ENCODE results near the gene MSRB3.
"Not testable (repeated sequence)": the region's sequence is repeated elsewhere in the genome, so short reads cannot be mapped to it uniquely, and the experiment has no call there.

MSRB3 gene

GRCh38 chr12:65278576-65279368 is at the start of gene MSRB3:
MSRB3 (plus strand) TSS chr12:65278683; CDS start chr12:65308580, 29,897 bp downstream.
- DNase-seq = no peak

- no peak for DNase-seq
These were observed 49.0 kb upstream of the MSRB3 start for GRCh38 chr12:65229441-65229840.

DNA sequence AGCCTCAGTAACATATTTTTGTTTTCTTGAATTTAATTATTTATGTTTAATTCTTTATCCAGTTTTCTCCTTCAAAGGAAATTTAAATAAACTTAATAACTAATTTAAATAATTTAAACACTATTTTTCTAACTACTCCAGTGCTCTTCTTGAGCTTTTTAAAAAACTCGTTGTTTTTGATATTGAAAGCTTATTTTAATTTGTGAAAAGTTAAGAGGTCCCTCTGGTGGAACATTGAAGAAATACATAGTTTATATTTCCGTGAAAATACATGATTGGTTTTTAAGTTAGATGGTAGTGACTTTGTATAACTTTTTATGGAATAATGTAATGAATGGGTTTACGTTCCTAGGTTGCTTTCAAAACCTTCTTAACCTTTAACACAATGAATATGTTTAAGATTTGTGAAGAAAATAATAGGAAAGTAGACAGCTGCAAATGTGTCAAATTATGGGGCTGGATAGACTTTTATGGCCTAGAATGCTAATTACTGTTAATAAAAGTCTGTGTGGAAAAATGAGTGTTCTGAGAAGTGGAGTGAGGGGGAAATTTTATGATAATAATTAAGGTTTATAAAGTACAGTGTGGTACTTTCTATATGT is 45.9 kb upstream of the MSRB3 start:
- DNase-seq = no peak

GRCh38 chr12:65237153-65237552 is 41.3 kb upstream of the MSRB3 start:
- DNase-seq = no peak

- DNase-seq = no peak
These were observed 39.9 kb upstream of the MSRB3 start for GRCh38 chr12:65238609-65239008.

- no peak for DNase-seq
These were observed 29.5 kb upstream of the MSRB3 start for GRCh38 chr12:65248656-65249633.

DNA sequence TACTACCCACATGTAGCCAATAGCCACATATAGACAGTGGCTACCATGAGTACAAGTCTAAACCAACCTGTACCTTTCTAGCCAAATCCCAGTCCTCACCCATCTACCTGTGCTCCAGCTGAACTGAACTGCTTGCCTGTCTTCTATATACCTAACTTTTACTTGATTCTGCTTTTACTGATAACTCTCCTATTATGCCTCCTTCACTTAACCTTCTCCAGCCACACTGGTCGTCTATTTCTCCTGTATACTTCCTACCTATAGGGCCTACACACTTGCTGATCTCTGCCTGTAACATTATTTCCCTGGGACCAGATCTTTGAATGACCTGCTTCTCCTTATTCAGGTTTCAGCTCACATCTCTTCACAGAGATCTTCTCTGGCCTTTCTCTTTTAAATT is 26.0 kb upstream of the MSRB3 start:
- DNase-seq = no peak

DNA sequence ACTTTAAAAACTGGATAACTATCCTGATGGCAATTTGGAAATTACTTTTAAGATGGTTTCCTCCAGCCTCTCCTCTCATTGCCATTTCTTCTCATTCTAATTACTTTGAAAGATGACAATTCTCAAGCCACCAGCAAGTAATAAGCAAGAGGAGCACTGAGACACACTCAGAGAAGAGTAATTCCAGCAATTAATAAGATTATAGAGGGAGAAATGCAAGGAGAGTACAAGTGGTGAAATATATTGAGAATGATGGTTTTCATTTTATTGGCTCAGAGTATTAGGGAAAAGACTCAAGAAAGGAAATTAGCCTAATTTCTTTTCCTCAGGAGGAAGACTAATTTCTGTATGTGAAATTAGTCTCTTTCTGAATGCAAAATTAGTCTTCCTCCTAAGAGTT is 20.5 kb upstream of the MSRB3 start:
- no peak for DNase-seq

DNA sequence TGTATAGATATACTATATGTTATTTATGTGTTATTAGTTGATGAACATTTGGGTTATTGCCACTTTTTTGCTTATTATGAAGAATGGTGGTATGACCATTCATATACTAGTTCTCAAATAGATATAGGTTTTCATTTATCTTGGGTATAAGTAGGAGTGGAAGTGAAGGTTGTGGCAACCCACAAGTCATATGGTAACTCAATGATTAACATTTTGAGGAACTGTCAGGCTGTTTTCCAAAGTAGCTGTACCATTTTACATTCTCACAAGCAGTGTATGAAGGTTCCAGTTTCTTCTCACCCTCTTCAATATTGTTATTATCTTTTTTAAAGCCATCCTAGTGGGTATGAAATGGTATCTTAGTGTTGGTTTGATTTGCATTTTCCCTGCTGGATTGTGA is 19.0 kb upstream of the MSRB3 start:
- DNase-seq = no peak

DNA sequence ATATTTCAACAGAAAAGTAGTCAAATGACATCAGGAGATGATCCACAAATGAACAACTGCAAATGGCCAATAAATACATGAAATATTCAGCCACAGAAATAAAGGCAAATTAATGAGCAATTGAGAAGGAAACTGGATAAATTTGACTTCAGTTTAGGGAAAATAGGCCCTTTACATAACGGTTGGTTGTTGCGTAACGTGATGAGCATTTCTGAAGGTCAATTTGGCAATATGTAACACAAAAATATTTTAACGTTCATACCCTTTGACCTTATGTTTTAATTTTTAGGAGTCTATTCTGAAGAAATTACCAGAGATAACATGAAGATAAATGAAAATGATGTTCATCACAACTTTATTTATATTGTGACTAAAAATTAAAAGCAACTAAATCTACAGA is 14.7 kb upstream of the MSRB3 start:
- DNase-seq = no peak

DNA sequence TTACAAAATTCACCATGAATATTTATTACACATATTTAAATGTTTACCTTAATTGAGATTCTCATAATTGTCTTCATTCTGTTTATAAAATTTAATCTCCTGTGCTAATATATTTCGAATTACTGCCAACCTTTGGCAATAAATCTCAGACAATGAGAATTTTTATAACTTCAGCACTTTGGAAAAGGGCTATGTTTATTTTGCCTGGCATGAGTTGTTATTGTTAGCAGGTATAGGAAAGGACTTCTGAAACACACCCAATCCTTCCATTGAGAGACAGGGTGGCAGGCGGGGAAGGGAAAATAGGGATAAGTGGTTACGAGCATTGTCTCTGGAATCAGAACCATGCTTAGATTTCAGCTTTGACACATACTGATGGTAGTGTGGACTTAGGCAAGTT is 12.1 kb upstream of the MSRB3 start:
- no peak for DNase-seq

DNA sequence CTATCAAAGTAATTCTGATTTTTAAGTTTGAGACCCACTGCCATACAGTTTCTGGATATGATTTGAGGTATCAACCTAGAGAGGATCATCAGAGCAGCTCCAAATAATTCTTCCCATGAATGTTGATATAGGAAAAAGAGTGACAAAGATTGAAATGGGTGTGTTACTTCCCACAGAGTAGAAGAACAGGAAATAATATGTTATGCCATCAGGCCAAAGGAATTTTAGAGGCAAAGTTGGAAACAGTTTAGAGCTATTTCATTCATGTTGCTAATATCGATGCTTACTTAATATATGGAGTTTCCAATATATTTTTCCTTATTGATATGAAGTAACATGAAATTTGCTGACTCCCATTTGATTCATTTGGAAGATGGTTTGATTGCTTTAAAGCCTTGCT is 8.9 kb upstream of the MSRB3 start:
- DNase-seq = no peak

DNA sequence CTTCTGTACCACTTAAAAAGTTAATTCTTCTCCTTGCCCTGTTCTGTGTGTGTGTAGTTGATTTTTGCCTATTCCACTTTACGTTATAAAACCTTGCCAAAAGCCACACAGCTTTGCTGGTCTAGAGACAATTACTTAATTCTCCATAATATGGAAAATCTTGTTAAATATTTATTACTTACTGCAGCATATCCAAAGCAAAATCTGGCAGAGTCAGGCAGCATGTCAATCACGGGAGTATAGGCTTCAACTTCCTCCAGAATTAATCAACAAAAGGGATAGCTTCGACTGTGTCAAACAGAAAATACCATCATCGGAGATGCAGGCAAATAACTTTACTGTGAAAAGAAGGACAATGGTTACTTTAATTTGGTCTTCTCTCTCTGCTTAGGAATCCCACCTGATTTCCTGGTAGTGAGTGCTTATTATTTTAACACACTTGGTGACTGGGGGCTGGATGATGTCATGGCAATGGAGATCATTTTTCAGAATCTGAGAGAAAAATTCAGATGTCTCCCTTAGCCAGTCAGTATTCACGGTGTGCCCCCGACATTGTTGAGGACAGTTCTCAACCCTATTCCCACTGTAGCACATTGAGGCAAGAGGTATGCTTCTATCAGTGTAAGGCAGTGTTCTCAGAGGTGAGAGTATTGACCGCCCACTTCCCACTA is 3.7 kb upstream of the MSRB3 start:
- DNase-seq = no peak

GRCh38 chr12:65275627-65276026 is 2.9 kb upstream of the MSRB3 start:
- no peak for DNase-seq

DNA sequence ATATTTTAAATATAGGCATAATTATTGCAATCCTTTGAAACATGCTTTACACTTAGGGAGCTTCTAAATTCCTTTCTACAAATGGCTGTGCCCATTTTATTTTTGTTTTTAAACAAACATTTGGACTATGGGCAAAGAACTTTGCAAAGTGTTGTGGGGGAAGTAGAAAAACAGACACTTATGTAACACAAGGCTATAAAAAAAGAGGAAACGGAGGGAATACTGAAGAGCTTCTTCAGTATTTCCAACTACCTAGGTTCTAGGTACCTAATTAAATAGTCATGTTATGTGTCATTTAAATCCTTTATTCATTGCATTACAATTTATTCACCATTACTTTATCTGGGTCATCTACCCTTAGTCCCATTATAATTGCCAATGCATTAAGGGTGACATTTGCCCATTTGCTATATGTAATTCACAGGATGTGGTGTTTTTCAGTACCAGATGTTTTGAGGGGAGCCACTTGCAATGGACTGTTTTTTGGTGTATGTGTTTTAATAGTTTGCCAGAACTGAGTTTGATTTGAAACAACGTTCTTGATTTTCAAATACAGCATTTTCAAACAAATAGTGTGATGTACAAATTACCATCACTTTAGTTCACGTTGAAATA is 1.5 kb upstream of the MSRB3 start:
- no peak for DNase-seq

- DNase-seq = no peak
These were observed 398 bp upstream of the MSRB3 start for GRCh38 chr12:65277994-65278575.

GRCh38 chr12:65279369-65280112 is 1.1 kb downstream of the MSRB3 start:
- no peak for DNase-seq

GRCh38 chr12:65280306-65280705 is 1.8 kb downstream of the MSRB3 start:
- DNase-seq = no peak

DNA sequence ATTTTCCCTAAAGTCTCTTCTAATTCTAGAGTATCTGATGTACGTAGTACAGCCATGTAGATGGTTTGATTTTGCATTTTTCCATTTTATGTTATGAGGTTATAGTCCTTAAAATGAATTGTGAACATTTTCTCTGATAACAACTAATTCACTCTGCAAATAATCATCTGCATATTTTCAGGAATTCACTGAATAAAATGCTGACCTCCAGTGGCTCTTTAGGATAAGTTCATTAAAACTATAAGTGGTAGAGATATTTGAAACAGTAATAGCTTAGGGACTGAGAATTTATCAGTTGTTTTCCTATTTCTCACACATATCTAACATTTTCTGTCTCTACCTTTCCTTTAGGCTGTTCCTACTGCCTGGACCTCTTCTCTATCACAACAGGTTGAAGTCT is 4.4 kb downstream of the MSRB3 start:
- DNase-seq = no peak

DNA sequence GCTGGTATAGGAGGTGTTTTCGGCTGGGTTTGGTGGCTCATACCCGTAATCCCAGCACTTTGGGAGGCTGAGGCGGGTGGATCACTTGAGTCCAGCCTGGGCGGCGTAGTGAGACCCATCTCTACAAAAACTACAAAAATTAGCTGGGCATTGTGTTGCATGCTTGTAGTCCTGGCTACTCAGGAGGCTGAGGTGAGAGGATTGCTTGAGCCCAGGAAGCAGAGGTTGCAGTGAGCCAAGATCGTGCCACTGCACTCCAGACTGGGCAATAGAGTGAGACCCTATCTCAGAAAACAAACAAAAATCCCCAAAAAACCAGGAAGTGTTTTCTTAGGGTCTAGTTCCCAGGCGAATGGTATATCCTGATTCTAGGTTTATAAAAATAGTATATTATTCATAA is 7.0 kb downstream of the MSRB3 start:
- not testable (repeated sequence) for DNase-seq

DNA sequence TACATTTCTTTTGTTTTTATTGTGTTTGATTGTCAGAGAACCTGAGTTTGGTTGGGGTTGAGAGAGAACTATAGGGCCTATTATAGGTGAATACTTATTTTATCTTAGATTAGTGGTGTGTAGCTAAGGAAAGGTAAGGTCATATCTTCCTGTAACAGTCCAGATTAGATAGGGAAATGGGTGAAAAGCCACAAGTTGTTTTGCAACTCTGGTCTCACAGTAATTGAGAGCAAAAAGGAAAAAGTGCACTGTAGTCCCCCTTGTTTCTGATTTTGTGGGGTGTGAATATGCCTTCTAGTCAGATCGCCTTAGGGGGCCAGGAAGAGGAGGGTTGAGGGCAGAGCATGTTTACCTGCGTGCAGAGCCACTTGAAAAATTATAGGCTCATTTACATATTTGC is 8.9 kb downstream of the MSRB3 start:
- no peak for DNase-seq
